Activated CD4-positive, alpha-beta memory T cell treated with anti-CD3 and anti-CD28 coated beads, Interleukin-2, amount 10 ng/mL, durations not matched to agents 7 days and 5 days (primary cell): ENCODE measurements around the gene USP34. TPM values are rescaled to one million over a fixed set of nuclear protein-coding genes. Genes with fewer than 3 reads are reported as not detected.
A peak's percentile ranks its signal among the peaks of the same experiment; 100 is the strongest.

Experiments used
- CTCF ChIA-PET: fragments of 350-600 bp; sonication (Branson Sonifier 250); formaldehyde crosslinking; loops from one replicate; lab custom pipeline; 2021; ENCODE audit warnings: antibody characterized with exemption, inconsistent platforms; lab: Charles Lee
- POLR2A ChIA-PET: fragments of 350-600 bp; sonication (Branson Sonifier 250); formaldehyde crosslinking; loops from one replicate; lab custom pipeline; 2021; ENCODE audit warnings: antibody characterized with exemption; lab: Charles Lee
- DNase-seq: peaks from one replicate; pipeline ENCODE4 v3.0.0-alpha.2; 2020
- H3K27ac Mint-ChIP-seq: one replicate; pipeline ENCODE4 v1.8.0; 2021; ENCODE audit warnings: mild to moderate bottlenecking, mixed read lengths
- H3K27me3 Mint-ChIP-seq: one replicate; pipeline ENCODE4 v1.8.0; 2021; ENCODE audit warnings: mixed read lengths
- H3K36me3 Mint-ChIP-seq: one replicate; pipeline ENCODE4 v1.8.0; 2021; ENCODE audit warnings: low read depth, mixed read lengths
- H3K4me1 Mint-ChIP-seq: one replicate; pipeline ENCODE4 v1.8.0; 2021; ENCODE audit warnings: mixed read lengths
- H3K4me3 Mint-ChIP-seq: one replicate; pipeline ENCODE4 v1.8.0; 2021; ENCODE audit warnings: mild to moderate bottlenecking, mixed read lengths
- H3K9me3 Mint-ChIP-seq: one replicate; pipeline ENCODE4 v1.8.0; 2021; ENCODE audit warnings: mixed read lengths
- total RNA-seq, 2 experiments: library from RNA; stranded (reverse); gene quantifications; one replicate each; pipeline ENCODE4 v1.2.3, GENCODE V29; 2021

USP34 gene
- total RNA-seq, 2 experiments from 2014 or later: 77.5 to 79.4 TPM

DNA sequence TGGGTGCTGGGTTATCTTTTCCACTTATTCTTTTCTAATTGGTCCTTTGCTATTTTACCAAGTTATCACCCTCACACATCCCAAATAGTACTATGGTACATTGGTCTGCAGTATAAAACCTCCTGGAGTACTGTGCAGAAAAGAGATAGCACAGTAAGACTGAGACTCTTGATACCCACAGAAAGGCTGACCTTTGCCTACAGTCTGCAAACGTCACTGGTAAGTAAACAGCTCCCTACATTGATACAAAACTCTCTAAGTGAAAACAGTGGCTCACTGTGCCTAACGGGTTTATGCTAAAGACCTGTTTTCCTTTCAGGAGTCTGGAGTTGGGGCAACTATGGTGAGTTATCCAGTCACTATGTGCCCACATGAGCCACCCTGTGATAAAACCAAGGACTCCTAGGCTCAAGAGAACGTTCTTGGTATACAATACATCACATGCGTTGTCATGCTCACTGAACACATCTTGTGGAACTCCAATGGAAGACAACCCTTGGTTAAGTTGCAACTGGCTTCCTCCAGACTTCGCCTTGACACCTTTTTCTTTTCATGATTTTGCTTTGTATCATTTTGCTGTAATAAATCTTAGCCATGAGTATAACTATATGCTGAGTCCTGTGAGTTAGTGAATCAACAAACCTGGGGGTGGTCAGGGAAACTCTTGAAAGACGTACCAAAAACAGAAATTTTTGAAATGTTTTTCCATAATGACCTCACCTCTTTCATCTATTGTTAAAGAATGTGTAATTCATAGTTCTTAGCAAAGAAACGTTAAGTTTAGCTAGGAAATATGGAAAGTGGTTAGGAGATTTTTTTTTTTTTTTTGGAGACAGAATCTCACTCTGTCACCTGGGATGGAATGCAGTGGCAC lies 204.0 kb downstream of the USP34 start:
- POLR2A ChIA-PET: interaction anchor here (0.5 kb wide), 1 partner anchor 71 kb away, joined by 4 read pairs; no protein-coding TSS in a partner anchor
- peaks cover 10% of the 10 kb centered on the region for H3K4me1 Mint-ChIP-seq
- no peak for DNase-seq
- no peak overlapping the region for H3K27ac Mint-ChIP-seq
- H3K4me3 Mint-ChIP-seq: no peak overlapping the region
- H3K27me3 Mint-ChIP-seq: no peaks in the 10 kb centered on the region
- peaks cover 53% of the 10 kb centered on the region for H3K36me3 Mint-ChIP-seq
- no peaks in the 10 kb centered on the region for H3K9me3 Mint-ChIP-seq
- CTCF ChIA-PET: no interaction called here

DNA sequence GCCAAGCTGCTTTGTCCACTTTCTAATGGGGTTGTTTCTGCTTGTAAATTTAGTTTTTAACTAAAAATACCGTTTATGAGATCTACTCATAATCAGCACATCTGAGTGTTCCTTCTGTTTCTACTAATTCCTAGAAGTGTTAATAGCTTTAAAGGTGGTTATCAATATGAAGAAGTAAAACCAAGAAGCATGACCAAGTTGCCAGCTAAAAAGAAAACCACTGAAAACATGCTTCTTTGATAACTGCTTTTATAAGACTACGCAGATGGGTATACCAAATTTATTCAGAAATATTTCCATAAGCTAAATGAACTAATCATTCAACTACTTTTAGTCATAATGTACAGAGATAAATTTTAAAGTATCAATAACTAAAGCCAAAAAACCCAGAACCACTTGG lies 207.1 kb downstream of the USP34 start:
- no peak for DNase-seq
- POLR2A ChIA-PET: no interaction called here
- Mint-ChIP-seq H3K4me3 (no peak overlapping the region), H3K9me3 (no peaks in the 10 kb centered on the region), H3K36me3 (peaks cover 54% of the 10 kb centered on the region), H3K27me3 (no peaks in the 10 kb centered on the region), H3K27ac (no peak overlapping the region), H3K4me1 (peaks cover 10% of the 10 kb centered on the region)
- CTCF ChIA-PET: no interaction called here

DNA sequence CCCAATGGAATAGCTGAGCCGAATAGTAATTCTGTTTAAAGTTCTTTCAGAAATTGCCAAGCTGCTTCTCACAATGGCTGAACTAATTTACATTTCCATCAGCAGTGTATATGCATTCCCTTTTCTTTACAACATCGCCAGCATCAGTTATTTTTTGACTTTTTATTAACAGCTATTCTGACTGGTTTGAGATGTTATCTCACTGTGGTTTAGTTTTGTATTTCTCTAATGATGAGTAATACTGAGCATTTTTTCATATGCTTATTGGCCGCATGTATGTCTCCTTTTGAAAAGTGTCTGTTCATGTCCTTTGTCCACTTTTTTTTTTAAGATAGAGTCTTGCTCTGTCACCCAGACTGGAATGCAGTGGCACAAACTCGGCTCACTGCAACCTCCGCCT lies 208.2 kb downstream of the USP34 start:
- Mint-ChIP-seq H3K9me3 (no peaks in the 10 kb centered on the region), H3K36me3 (peaks cover 56% of the 10 kb centered on the region), H3K4me1 (peaks cover 10% of the 10 kb centered on the region), H3K27me3 (no peaks in the 10 kb centered on the region), H3K27ac (peak overlapping the region; percentile 58), H3K4me3 (no peak overlapping the region)
- no peak for DNase-seq
- ChIA-PET CTCF (no interaction called here), POLR2A (interaction anchor here (1.6 kb wide), 1 partner anchor 10 kb away, joined by 5 read pairs; no protein-coding TSS in a partner anchor)

DNA sequence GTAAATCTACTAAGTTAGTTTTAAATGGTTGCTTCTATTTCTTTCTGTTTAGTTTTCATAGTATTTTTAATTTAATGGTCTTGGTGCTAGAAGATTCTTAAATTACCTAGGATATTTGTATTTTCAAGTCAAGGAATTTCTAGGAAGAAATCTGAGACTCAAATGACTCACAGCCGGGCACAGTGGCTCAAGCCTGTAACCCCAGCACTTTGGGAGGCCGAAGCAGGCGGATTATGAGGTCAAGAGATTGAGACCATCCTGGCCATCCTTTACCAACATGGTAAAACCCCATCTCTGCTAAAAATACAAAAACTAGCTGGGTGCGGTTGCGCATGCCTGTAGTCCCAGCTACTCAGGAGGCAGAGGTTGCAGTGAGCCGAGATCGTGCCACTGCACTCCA lies 213.4 kb downstream of the USP34 start:
- no peak for DNase-seq
- Mint-ChIP-seq H3K36me3 (peaks cover 67% of the 10 kb centered on the region), H3K4me1 (peaks cover 8% of the 10 kb centered on the region), H3K4me3 (no peak overlapping the region), H3K27ac (no peak overlapping the region), H3K27me3 (no peaks in the 10 kb centered on the region), H3K9me3 (no peaks in the 10 kb centered on the region)
- ChIA-PET CTCF (no interaction called here), POLR2A (no interaction called here)

DNA sequence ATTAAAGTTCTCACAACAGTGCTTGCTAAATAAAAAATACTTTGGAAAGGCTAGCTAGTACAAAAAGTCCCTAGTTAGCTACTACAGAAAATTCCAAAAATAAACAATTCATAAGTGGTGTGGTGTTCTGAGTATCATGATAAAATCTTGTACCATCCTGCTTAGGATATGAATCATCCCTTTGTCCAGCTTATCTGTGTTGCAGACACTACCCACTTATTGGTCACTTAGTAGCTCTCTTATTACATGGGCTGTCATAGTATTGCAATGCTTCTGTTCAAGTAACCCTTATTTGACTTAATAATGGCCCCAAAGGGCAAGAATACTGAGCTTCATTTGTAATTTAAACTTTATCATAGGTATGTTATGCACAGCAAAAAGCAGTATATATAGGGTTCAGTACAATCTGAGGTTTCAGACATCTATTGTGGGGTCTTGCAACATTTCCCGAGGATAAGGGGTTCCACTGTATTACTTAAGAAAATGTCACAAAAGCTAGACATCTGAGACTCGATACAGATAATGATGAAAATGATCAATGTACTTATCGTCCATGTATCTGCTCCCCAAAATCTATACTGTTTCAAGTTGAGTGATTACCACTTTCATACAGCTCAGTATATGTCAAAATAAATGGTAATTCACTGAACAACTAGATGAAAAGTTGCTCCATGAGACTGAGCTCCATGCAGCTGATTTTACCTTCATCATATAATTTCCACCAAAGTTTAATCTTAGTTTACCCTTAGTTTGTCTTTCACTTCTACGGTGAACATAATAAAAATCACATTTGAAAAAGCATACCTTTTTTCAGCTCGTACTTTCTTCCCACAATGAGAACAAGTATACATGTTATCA lies 215.1 kb downstream of the USP34 start:
- H3K36me3 Mint-ChIP-seq: peaks cover 62% of the 10 kb centered on the region
- H3K4me3 Mint-ChIP-seq: no peak overlapping the region
- no peaks in the 10 kb centered on the region for H3K9me3 Mint-ChIP-seq
- no peaks in the 10 kb centered on the region for H3K27me3 Mint-ChIP-seq
- H3K27ac Mint-ChIP-seq: no peak overlapping the region
- peaks cover 8% of the 10 kb centered on the region for H3K4me1 Mint-ChIP-seq
- DNase-seq: no peak
- ChIA-PET POLR2A (interaction anchor here (0.7 to 1.3 kb wide), 3 partner anchors 42 to 79 kb away, joined by 3 read pairs; no protein-coding TSS in a partner anchor), CTCF (interaction anchor here (1.0 to 1.6 kb wide), 3 partner anchors 9 to 78 kb away, joined by 3 to 8 read pairs (median 4); no protein-coding TSS in a partner anchor)

DNA sequence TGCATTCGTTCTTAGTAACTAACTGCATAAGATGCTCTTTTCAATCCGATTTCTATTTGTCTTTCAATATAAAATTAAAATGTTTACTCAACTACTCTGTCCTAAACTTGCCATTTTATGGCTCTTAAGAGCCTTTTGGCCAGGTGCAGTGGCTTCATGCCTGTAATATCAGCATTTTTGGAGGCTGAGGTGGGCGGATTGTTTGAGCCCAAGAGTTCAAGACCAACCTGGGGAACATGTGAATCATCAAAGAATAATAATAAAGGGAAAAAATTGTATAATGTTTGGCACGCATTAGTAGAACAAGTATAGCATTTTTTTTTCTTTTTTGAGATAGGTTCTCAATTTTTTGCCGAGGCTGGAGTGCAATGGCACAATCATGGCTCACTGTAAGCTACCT lies 216.4 kb downstream of the USP34 start:
- Mint-ChIP-seq H3K27me3 (no peaks in the 10 kb centered on the region), H3K4me3 (no peak overlapping the region), H3K27ac (no peak overlapping the region), H3K4me1 (peaks cover 8% of the 10 kb centered on the region), H3K36me3 (peaks cover 63% of the 10 kb centered on the region), H3K9me3 (no peaks in the 10 kb centered on the region)
- DNase-seq: no peak
- ChIA-PET CTCF (interaction anchor here (1.6 kb wide), 1 partner anchor 16 kb away, joined by 8 read pairs; no protein-coding TSS in a partner anchor), POLR2A (no interaction called here)

DNA sequence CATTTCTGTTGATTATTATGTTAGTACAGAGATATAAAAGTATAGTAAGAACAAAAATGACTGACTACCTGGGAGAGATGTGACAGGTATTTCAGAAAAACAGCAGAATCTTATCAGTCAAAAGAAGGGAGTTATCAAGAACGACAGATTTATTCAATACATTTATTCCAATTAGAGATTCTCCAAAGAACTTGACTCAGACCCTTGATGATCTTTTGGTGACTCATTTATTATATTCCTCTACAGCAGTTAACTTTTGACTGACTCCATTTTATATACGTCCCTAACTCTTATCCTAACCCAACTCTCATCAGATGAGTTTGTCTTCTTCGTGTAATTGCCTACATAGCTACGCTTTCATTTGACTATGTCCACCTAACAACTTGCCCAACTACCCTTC lies 217.8 kb downstream of the USP34 start:
- H3K9me3 Mint-ChIP-seq: no peaks in the 10 kb centered on the region
- no peak overlapping the region for H3K4me3 Mint-ChIP-seq
- CTCF ChIA-PET: no interaction called here
- POLR2A ChIA-PET: interaction anchor here (1.8 kb wide), 1 partner anchor 9 kb away, joined by 5 read pairs; no protein-coding TSS in a partner anchor
- H3K27ac Mint-ChIP-seq: no peak overlapping the region
- H3K27me3 Mint-ChIP-seq: no peaks in the 10 kb centered on the region
- H3K36me3 Mint-ChIP-seq: peaks cover 54% of the 10 kb centered on the region
- peaks cover 8% of the 10 kb centered on the region for H3K4me1 Mint-ChIP-seq
- DNase-seq: no peak

DNA sequence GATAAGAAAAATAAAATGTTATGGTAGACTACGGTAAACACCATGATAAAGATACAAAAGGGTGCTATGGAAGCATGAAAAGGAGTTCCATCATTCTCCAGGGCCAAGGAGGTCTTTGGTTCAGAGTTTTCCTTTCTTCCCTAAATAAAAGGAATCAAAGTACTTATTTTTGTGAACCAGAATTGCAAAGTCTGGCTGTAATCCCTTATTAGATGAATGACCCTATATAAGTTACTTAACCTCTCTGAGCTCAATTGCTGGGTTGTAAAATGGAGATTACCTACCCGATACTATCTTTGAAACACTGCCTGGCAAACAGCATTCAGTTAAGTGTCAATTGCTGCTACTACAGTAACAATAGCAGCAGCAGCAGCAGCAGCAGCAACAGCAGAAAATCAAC lies 218.9 kb downstream of the USP34 start:
- no peaks in the 10 kb centered on the region for H3K9me3 Mint-ChIP-seq
- POLR2A ChIA-PET: interaction anchor here (1.8 kb wide), 1 partner anchor 10 kb away, joined by 5 read pairs; no protein-coding TSS in a partner anchor
- peaks cover 54% of the 10 kb centered on the region for H3K36me3 Mint-ChIP-seq
- H3K27me3 Mint-ChIP-seq: no peaks in the 10 kb centered on the region
- no peak overlapping the region for H3K4me3 Mint-ChIP-seq
- peaks cover 8% of the 10 kb centered on the region for H3K4me1 Mint-ChIP-seq
- CTCF ChIA-PET: no interaction called here
- H3K27ac Mint-ChIP-seq: no peak overlapping the region
- DNase-seq: no peak

DNA sequence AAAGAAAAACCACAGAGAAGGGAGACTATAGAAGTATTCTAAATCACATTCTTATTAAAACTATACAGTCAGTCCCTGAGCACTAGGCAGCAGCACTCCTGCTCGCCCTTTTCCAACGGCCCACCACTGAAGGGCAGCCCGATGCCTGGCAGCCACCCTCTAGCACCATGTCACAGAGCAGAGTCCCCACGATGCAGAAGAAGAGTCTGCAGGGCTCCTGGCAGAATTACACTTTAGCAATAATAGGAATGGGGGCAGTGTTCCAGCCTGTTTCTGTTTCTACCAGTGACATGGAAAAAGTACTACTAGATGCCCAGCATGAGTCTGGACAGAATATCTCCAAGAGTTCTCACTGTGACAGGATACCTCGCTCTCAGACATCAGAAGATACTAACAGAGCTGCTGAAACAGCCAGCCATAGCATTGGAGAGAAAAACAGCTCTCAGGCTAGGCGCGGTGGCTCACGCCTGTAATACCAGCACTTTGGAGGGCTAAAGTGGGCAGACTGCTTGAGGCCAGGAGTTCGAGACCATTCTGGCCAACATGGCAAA lies 221.3 kb downstream of the USP34 start:
- H3K9me3 Mint-ChIP-seq: no peaks in the 10 kb centered on the region
- H3K27me3 Mint-ChIP-seq: no peaks in the 10 kb centered on the region
- H3K4me1 Mint-ChIP-seq: no peaks in the 10 kb centered on the region
- H3K36me3 Mint-ChIP-seq: peaks cover 55% of the 10 kb centered on the region
- H3K4me3 Mint-ChIP-seq: no peak overlapping the region
- ChIA-PET CTCF (no interaction called here), POLR2A (no interaction called here)
- no peak for DNase-seq
- no peak overlapping the region for H3K27ac Mint-ChIP-seq

DNA sequence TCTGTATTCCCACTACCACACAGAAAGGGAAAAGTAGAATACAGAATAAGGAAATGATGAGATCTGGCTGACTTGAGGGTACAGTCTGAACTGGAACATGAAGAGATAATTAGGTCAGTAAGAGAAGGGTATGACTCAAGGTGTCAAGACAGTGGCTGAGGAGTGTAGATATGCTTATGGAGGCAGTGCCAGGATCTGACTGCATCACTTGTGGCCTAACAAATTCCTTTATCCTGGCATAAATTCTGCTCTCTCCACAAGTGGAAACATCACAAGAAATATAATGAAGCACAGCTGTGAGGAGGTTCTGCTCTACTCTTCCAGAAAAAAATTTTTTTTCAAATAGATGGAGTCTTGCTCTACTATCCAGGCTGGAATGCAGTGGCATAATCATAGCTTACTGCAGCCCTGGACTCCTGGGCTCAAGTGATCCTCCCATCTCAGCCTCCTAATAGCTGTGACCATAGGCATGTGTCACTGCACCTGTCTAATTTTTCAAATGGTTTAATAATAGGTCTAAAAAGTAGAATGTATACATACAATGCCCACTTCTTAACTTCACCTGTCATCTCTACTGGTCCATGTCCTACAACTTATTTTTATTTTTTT lies 223.6 kb downstream of the USP34 start:
- CTCF ChIA-PET: no interaction called here
- peaks cover 53% of the 10 kb centered on the region for H3K36me3 Mint-ChIP-seq
- POLR2A ChIA-PET: no interaction called here
- no peak overlapping the region for H3K27ac Mint-ChIP-seq
- H3K9me3 Mint-ChIP-seq: no peaks in the 10 kb centered on the region
- DNase-seq: no peak
- H3K4me3 Mint-ChIP-seq: no peak overlapping the region
- H3K27me3 Mint-ChIP-seq: no peaks in the 10 kb centered on the region
- H3K4me1 Mint-ChIP-seq: peaks cover 10% of the 10 kb centered on the region

DNA sequence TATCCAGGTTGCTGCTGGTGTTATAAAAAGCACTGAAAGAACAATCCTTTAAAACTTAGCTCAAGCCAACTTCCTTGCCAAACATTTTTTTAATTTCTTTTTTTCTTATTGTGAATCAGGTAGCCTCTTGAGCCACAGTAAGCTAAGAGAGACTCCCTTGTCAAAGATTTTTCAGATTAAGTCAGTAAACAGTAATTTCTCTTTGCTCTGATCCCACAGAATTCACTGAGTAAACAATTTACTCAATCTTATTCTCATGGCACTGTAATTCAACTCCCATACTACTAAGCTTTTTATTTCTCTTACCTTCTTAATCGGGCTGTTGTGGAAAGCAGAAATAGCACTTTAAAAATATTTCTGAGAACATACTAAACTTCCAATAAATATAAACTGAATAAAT lies 226.2 kb downstream of the USP34 start:
- no peaks in the 10 kb centered on the region for H3K9me3 Mint-ChIP-seq
- CTCF ChIA-PET: no interaction called here
- no peak overlapping the region for H3K27ac Mint-ChIP-seq
- no peak overlapping the region for H3K4me3 Mint-ChIP-seq
- H3K36me3 Mint-ChIP-seq: peaks cover 60% of the 10 kb centered on the region
- H3K4me1 Mint-ChIP-seq: peaks cover 14% of the 10 kb centered on the region
- H3K27me3 Mint-ChIP-seq: no peaks in the 10 kb centered on the region
- POLR2A ChIA-PET: interaction anchor here (0.8 kb wide), 1 partner anchor 67 kb away, joined by 3 read pairs; no protein-coding TSS in a partner anchor
- DNase-seq: no peak

DNA sequence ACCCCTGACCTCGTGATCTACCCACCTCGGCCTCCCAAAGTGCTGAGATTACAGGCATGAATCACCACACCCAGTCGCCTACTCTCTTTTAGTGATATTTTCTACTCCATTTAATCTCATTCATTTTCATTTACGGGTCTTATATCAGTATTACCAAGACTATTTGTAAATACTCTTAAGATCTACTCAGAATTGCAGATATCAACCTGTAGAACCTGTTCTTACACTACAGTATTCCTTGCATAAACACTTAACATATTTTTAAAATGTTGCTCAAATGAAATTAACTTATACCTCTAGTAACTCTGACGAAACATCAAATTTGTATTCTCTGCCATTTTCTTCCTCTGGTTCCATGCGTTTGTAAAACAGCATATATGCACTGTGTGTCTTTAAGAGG lies 229.6 kb downstream of the USP34 start:
- Mint-ChIP-seq H3K4me3 (no peak overlapping the region), H3K27me3 (no peaks in the 10 kb centered on the region), H3K9me3 (no peaks in the 10 kb centered on the region), H3K27ac (no peak overlapping the region), H3K36me3 (peaks cover 53% of the 10 kb centered on the region), H3K4me1 (peaks cover 39% of the 10 kb centered on the region)
- ChIA-PET POLR2A (no interaction called here), CTCF (no interaction called here)
- no peak for DNase-seq
